NCI-H69 (cell line): Measurements from ENCODE around the gene ZNF385B.
"Not testable (repeated sequence)": the region's sequence is repeated elsewhere in the genome, so short reads cannot be mapped to it uniquely, and the experiment has no call there.

Source experiments
- DNase-seq: peaks from one replicate; lab custom pipeline; 2025; lab: John Stamatoyannopoulos, UW

Gene ZNF385B

DNA sequence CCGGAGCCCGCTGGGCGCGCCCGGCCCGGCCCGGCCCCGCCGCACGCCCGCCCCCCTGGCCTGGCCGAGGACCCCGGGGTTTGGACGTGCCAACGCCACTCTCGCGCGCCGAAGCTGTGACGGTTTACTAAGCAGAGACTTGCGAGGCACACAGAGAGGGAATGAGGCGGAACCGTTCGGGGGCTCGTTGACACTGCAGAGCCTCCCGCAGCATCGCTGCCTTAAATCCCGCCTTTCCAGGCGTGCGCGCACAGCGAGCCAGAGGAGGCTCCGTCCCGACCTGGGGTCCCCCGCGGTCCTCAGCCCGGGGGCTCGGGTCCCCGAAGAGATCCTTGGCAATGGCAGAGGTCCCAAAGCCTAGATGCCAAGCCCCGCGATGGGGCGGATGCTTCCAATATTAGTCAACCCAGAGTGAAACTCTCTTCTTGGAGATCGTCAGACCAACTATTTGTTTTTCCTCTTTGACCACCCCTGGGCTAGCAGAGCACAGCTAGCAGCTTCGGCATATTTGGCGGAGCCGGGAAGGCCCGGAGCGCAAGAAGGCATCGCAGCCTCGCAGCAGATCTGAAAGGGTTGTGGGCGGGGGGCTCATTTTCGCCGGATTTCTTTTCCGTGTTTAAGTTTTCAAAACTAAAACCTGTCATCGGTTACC lies at the start of gene ZNF385B:
Gene ZNF385B, minus strand, starts transcription at position 197 of the 652 bp plus-strand sequence.
- DNase-seq, result peak; percentile 63

DNA sequence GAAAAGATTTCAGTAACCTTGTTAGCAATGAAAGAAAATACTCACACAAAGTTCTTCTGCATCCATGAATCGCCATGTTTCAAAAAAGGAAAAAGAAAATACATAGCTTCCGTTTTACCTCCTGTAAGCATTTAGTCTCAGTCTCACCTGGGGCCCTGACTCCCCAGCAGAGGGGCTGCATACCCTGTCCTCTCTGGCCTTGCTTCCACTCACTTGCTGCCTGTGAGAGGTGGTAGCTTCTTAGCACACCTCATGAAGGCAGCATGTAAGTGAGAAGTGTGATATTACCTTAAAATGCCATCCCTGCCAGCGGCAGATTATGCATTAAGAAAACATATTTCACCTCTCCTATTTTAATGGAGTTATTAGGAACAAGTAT lies 49.3 kb upstream of the ZNF385B start:
- no peak for DNase-seq

DNA sequence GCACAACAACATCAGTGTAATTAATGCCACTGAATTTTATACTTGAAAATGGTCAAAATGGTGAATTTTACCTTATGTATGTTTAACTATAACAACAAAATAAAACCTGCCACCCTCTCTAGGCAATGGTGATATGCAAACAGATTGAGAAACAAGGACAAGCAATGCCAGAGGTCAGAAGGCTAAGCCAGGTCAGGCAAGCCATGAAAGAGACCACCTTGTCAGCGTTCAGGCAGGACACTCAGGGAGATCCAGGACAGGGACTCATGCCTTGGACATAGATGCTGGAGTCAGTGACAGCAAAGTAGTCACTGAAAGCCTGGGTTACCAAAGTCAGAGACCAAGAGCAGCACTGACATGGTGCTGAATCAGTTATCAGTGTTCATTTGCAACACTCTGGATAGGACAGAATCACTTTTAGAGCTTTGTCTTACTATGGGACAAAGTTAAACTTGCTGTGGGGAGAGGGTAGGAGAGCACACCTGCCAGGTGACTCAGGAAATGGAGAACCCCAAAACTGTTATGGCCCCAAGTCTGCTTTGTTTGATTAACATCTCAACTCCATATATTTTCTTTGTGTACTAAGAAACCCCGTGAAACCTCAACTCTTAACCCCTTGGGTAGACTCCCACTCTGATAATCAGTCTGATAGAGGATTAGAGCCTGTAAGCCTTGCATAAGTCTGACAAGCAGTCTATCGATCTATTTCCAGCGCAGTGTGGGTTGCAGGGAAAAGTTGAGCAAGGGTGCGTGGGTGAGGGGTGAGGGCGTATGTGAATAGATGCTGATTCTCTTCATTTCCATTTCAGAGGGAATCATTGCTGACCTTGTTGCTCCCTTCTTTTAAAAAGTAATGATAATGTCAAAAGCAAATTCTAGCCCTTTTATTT lies 48.7 kb upstream of the ZNF385B start:
- DNase-seq, result no peak

GRCh38 chr2:179900655-179901054 lies 39.2 kb upstream of the ZNF385B start:
- no peak for DNase-seq

DNA sequence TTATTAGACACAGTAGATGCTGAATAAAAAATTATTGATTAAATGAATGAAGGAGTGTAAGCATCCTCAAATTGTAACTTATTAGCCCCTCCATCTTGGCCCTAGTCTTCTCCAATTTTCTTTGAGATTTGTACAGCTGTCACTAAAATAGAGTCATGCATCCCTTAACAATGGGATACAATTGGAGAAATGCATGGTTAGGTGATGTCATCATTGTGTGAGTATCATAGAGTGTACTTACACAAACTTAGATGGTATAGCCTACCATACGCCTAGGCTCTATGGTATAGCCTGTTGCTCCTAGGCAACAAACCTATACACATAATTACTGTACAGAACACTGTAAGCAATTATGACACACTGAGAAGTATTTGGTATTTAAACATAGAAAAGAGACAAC lies 38.3 kb upstream of the ZNF385B start:
- DNase-seq, result no peak

- DNase-seq, result peak; percentile 54
These were observed 37.5 kb upstream of the ZNF385B start for GRCh38 chr2:179898873-179899272.

DNA sequence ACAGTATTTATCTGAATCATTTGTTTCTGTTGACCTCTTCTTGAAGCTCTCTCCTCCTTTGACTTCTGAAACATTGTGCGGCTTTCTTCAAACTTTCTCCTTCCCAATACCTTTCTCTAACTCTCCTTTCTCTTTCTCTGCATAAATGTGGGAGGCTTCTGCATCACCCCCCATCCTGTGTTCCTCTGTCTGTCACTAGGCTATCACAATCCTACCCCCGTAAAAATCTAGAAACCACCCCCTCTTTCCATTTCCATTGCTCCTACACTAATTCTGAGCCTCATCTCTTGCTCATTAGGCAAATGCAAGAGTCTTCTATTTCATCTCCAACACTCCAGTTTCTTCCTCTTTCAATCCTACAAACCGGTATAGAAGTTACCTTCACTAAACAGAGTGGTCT lies 32.2 kb upstream of the ZNF385B start:
- no peak for DNase-seq

DNA sequence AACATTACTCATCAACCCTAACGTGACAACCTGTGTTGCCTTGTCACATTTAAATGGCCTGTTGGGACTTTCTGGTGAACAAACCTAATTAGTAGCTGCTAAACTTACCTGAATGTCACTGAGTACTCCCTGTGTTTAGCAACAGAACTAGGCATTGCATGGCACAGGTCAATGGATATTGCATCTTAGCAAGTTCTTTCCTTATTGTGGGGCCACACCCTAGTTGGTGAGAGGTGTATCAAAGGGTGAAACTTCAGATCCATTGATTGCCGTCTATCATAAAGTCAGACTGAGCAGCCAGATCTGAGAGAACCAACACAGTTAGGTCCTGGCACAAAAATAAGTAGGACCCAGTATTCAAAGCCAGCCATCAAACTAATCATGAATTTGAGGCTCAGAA lies 29.8 kb upstream of the ZNF385B start:
- no peak for DNase-seq

DNA sequence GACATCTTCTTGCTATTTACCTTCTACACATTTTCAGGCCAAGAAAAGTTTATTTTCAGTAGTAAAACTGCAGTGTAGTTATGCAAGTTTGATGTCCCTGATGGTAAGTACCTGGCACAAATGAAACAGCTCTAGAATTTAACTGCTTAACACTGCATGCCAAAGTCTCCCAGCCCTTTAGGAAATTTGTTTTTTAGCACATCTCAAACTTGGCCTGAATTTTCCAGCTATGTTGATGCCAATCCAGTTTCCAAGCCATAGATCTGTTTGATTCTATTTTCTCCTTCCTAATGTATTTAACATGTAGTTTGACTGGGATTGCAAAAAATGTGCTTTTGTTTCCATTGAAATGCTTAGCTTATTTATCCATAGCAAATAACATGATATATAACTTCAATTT lies 29.3 kb upstream of the ZNF385B start:
- DNase-seq, result no peak

DNA sequence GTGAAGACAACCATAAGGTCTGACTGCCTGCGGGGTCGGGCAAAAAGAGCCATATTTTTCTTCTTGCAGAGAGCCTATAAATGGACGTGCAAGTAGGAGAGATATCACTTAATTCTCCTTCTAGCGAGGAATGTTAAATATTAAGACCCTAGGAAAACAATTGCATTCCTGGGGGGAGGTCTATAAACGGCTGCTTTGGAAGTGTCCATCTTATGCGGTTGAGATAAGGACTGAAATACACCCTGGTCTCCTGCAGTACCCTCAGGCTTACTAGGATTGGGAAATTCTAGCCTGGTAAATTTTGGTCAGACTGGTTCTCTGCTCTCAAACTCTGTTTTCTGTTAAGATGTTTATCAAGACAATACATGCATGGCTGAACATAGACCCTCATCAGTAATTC lies 27.2 kb upstream of the ZNF385B start:
- DNase-seq, result not testable (repeated sequence)

DNA sequence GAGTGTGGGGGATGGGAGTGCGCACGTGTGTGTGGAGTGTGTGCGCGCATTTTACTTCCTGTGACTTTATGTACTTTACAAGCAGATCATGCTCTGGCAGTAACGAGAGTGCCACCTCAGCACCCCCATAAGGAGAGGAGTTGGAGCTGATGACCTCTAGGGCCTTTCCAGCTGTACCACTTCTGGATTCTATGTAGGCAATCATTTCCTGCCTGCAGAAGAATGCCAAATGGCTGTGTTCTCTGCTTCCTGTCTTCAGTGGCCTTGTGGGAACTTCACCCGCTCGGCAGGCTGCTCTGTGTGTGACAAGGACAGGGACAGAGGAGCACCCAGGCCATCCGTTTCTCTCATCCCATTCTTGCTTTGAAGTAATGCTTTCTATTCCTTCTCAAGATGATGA lies 22.8 kb upstream of the ZNF385B start:
- DNase-seq, result no peak

DNA sequence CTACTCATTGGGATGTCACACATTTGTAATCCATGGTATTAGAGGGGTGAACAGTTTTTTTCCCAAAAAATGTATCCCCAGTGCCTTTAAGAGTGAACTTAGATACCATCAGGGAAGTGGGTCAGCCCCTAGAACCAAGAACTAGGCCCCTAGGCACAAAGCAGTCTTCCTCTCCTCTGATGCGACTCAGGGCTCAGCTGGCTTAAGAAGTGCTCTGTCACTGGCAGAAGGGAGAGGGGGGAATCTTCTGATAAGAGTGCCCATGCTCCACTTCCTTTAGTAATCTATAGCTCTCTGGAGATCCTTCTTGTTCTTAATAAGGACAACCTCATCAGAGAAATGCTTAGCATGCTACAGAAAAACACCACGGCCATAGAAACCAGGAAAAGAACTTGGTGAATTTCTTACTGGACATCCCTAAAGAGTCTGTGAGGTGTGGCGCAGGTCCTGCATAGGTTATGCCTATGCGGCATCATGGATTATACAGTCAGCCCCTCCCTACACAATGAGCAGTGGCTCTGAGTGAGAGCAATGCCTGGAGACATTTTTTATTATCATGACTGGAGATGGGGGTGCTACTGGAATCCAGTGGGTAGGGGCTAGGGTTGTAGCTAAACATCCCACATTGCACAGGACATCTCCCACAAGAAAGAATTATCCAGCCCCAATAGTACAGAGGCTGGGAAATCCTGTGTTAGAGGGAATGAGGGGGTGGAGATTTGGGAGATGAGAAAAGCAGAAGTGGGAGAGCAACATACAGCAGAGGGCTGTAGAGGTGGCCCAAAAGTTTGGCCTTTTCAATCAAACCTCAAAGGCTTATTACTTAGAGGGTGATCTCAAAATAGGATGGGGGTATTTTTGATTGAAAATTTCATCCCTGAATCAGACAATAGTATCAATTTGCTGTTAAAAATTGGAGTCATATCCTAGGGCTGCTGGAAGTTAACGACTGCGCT lies 21.7 kb upstream of the ZNF385B start:
- DNase-seq, result no peak

GRCh38 chr2:179877601-179878364 lies 16.4 kb upstream of the ZNF385B start:
- no peak for DNase-seq

- DNase-seq, result peak; percentile 4
These were observed 14.9 kb upstream of the ZNF385B start for GRCh38 chr2:179876266-179876665.

GRCh38 chr2:179875864-179876263 lies 14.5 kb upstream of the ZNF385B start:
- no peak for DNase-seq

- DNase-seq, result no peak
These were observed 1.6 kb upstream of the ZNF385B start for GRCh38 chr2:179862898-179863458.

DNA sequence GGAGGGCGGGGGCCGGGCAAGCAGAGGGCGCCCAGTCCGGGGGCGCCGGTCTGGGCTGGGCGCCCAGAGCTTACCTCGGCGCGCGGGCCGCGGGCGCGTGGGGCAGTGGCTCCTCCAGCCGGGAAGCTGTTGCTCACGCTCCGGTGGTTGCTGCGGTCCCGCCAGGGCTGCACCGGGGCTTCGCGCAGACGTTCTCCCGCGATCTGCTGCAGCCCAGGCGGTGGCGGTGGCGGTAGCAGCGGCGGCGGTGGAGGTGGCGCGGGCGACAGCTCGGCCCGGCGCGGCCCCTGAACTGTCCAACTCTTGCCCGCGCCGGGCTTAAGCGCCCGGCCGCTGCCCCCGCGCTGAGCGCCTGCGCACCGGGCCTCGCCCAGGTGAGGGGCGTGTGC lies 391 bp downstream of the ZNF385B start:
- peak; percentile 63 for DNase-seq

DNA sequence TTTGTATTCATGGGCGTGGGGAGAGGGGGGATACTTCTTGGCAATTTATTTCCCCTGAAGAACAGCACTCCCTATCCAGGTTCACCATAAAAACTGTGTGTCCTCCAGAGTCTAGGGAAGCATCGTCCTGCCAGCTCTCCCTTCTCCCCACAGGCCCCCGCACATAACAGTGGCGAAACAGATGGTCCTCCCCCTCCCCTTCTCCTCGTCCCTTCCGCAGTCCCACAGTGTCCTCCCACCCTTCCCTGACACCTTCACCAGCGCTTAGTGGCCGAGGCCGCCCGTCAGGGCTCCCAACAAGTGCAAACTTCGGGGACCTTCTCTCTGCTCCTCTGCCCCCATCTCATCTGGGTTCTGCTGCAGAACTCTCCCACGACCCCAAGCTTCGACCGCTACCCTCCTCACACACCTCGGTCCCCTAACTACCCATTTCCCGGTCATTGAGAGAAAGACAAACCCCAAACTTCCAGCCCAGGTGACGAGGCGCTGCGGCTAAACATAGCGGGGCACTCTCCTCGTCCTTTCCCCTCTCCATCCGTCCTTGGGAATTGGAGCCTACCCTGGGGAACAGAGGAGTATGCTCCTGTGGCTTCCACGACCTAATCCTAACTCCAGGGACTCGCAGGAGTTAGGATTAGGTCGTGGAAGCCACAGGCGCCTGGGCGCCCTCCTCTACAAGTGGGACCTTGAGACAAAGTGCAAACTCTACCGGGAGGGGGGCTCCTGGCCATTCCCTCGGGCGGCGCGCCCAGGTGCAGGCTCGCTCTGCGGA lies 971 bp downstream of the ZNF385B start:
- DNase-seq, result peak; percentile 44

GRCh38 chr2:179859523-179859922 lies 1.9 kb downstream of the ZNF385B start:
- no peak for DNase-seq

- no peak for DNase-seq
These were observed 4.2 kb downstream of the ZNF385B start for GRCh38 chr2:179857236-179857635.
